CD4-positive, alpha-beta T cell treated with Interleukin-17A for 4 hours (primary cell): ENCODE data around the gene COX7A2L.

Experiments
- DNase-seq: peaks from one replicate; pipeline ENCODE4 v3.0.0-alpha.2; 2020; ENCODE audit warnings: mixed read lengths

The COX7A2L gene

DNA sequence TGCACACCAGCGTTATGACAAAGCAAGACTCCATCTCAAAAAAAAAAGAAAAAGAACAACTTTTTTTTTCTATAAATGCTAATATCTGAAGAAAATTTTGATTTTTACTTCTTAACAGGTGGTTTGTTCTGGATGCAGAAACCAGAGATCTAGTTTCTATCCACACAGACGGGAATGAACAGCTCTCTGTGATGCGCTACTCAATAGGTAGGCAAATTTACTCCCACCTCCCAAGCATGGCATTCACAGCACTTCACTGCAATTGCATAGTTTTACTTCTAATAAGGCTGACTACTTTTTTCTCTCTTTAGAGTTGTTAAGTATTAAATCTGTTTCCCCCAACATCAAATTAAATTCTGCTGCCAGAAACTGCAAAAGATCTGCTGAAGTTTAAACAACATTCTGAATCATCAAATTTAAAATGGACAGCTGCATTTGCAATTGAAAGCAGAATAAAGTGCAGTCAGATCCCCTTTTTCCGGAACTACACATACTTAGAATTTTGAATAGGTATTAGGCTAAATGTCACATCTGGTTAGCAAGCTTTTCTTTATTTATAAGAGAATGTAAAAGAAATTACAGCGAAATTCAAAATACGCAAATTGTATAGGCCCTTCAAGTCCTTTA lies 45.1 kb downstream of the COX7A2L start:
- no peak for DNase-seq

DNA sequence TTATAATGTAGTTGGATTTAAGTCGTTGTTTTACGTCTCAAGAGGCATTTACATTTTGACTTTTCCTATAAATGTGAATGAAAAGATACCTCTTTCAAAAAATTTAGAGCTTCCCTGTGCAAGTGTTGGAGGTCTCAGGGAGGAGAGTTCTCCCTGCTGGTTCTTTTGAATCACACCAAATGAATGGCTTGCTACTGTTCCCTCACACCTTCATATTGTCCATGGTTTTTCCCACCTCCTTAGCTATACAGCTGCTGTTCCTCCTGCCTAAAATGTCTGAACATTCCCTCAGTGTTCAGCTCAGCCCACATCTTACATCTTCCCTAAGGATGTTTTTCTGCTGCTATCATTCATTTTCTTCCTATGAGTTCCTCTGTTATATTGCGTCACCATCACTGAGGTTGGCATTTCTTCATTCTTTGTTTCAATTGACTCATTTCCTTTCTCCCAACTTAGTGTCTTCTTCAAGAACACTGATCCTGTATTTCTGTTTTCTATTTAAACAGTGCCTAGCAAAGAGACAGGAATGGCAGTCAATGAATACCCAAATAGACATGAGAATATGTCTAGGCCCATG lies 46.0 kb downstream of the COX7A2L start:
- no peak for DNase-seq

DNA sequence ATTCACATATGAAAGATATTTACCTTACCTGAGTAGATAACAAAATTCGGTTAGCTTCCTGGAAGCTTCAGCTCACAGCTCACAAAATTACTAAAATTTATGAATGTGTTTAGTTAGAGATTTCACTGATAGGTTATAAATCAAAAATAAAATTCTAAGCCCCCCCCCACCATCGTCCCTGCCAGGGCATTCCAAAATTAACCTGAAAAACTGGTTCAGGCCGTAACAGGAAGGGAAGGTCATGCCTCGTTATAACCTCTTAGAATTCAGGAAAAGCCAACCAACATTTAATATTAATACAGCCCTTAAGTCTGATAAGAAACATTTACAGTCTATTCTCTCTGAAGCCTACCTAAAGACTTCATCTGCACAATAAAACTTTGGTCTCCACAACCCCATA lies 48.9 kb downstream of the COX7A2L start:
- DNase-seq: no peak

DNA sequence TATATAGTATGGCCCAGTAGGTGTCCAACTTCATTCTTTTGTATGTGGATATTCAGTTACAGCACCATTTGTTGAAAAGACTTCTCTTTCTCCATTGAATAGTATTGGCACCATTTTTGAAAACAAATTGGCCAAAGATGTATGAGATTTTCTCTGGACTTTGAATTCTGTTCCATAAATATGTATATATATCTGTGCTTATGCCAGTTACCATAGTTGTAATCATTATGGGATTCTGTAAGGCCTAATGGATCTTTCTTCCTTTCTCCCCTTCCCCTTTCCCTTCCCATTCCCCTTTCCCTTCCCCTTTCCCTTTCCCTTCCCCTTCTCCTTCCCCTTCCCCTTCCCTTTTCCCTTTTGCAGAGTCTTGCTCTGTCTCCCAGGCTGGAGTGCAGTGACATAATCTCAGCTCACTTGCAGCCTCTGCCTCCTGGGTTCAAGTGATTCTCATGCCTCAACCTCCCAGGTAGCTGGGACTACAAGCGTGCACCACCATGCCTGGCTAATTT lies 51.0 kb downstream of the COX7A2L start:
- DNase-seq: no peak

DNA sequence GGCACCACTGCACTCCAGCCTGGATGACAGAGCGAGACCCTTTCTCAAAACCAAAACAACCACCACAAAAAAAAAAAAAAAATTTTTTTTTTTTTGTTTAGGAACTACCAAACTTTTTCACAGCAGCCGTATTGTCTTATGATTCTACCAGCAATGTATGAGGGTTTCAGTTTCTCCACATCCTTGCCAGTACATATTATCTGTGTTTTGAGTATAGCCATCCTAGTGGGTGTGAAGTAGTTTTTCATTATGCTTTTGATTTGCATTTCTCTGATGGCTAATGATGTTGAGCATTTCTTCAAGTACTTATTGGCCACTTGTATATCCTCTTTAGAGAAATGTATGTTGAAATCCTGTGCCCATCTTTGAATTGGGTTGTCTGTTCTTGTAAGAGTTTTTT lies 51.7 kb downstream of the COX7A2L start:
- DNase-seq: no peak

DNA sequence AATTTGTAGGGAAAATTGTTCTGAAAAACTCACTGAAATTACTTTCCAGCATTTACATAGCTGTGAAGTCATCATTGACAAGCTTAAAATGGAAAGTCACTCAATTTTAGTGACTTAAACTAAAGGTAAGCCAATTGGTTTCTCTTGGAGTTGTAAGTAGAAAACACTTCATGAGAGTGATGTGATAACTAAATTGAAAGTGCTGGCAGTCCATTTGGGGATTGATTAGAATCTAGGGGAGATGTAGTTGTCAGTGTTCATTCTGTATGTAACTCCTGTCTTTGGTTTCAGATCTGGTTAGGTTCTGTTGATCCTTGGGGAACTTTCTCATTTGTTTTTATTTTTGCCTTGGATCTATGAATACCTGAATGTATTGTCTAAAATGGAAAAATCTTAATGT lies 53.8 kb downstream of the COX7A2L start:
- no peak for DNase-seq

DNA sequence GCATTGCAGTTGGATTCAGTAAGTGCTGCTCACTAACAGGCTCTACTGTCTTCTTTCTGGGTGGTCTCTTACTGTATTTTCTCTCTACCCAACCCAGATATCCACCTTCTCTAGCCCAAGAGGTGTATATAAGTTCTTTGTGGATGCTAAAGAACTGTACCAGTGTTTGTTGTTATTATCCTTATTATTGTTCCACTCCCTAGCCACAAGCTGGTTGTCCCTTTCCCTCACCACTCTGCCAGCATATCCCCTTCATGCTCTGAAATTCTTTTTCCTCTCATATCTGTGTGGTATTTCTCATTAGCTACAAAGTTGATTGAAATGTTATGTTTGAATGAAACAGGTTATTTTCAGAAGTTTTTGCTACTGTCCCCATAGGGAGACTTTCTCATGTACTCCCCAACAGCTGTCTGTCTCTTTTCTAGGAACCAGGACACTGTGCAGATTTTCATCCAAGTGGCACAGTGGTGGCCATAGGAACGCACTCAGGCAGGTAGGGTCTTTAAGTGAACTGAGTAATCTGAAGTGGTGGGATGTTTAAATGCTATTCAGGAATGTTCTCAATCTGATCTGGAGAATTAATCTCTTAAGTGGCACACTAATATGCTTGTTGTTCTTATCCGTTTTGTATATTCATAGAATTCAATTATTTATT lies 56.8 kb downstream of the COX7A2L start:
- DNase-seq: no peak

DNA sequence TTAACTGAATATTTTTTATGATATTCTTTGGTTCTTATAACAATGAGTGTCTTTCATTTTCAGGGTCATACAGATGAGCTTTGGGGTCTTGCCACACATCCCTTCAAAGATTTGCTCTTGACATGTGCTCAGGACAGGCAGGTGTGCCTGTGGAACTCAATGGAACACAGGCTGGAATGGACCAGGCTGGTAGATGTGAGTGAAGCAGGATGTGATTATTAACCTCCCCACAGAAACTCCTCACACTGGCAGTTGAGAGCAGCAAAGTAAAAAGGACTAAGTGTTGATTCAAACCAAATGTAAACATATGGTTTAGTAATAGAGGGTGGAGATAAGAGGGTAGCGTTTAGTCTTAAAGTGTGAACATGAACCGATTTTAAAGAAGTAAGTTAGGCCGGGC lies 57.8 kb downstream of the COX7A2L start:
- no peak for DNase-seq

DNA sequence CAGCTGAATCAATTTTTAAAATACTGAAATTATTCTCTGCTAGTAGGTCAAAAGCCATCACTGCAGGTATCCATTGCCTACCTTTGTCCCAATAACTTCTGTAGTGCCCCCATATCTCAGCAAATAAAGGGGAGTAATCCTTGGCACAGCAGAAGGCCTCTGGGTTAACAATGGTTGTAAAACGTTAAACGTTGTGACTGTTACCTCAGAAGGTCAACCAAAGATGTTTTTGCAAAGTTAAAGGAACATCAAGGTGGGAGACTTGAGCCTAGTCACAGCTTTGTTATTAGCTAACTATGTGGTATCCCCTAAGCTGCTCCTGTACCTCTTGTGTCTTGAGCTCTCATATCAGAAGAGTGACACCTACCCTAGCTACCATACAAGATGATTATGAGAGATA lies 60.5 kb downstream of the COX7A2L start:
- DNase-seq: no peak
